ENCODE results near the gene DPAGT1.

- no peak for TF ChIP-seq POLR2A (IDR thresholded peaks at IDR 0.05)
- TF ChIP-seq, protein P1, sequence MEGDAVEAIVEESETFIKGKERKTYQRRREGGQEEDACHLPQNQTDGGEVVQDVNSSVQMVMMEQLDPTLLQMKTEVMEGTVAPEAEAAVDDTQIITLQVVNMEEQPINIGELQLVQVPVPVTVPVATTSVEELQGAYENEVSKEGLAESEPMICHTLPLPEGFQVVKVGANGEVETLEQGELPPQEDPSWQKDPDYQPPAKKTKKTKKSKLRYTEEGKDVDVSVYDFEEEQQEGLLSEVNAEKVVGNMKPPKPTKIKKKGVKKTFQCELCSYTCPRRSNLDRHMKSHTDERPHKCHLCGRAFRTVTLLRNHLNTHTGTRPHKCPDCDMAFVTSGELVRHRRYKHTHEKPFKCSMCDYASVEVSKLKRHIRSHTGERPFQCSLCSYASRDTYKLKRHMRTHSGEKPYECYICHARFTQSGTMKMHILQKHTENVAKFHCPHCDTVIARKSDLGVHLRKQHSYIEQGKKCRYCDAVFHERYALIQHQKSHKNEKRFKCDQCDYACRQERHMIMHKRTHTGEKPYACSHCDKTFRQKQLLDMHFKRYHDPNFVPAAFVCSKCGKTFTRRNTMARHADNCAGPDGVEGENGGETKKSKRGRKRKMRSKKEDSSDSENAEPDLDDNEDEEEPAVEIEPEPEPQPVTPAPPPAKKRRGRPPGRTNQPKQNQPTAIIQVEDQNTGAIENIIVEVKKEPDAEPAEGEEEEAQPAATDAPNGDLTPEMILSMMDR (IDR thresholded peaks at IDR 0.05), result no peak
Measured at GRCh38 chr11:119061256-119061655, 40.4 kb downstream of the DPAGT1 start.
